ENCODE data around the gene BNIP5.

- TF ChIP-seq EZH2 (IDR thresholded peaks at IDR 0.05) (no peak), POLR2AphosphoS5 (IDR thresholded peaks at IDR 0.05; ENCODE audit: borderline replicate concordance, low read depth, low read length) (no peak), FOXP2 (optimal IDR thresholded peaks at IDR 0.05; ENCODE audit: control extremely low read depth, extremely low read length, insufficient read depth) (no peak)
These were observed 34.9 kb downstream of the BNIP5 start for GRCh38 chr6:36301781-36302180.
